Neutrophil (primary cell): ENCODE measurements around the gene RHBG.

Experiments
- H3K27ac ChIP-seq: fragments of 200-600 bp; sonication (generic); 2 replicates; pipeline ENCODE4 v1.5.1; 2016; ENCODE audit warnings: mild to moderate bottlenecking, moderate library complexity
- H3K27me3 ChIP-seq: fragments of 200-600 bp; sonication (generic); 2 replicates; pipeline ENCODE4 v1.6.0; 2016; ENCODE audit warnings: mild to moderate bottlenecking
- H3K36me3 ChIP-seq: fragments of 200-600 bp; sonication (generic); 2 replicates; pipeline ENCODE4 v1.5.1; 2017
- H3K4me1 ChIP-seq, 2 experiments: fragments of 200-600 bp in 1 of 2; sonication (generic) in 1 of 2; 1 replicate in 1 of 2; 2 replicates in 1 of 2; pipeline versions ENCODE4 v1.5.1 to v1.6.1; 2013 to 2016; ENCODE audit warnings: low read depth in 1 of 2, low read length in 1 of 2, mild to moderate bottlenecking in 1 of 2, moderate library complexity in 1 of 2; ENCODE audit not compliant: control insufficient read depth in 1 of 2, insufficient read depth in 1 of 2
- H3K4me3 ChIP-seq, 2 experiments: fragments of 200-600 bp in 1 of 2; sonication (generic) in 1 of 2; 1 replicate in 1 of 2; 2 replicates in 1 of 2; pipeline ENCODE4 v1.5.1; 2013 to 2016; ENCODE audit warnings: low read depth in 1 of 2, low read length in 1 of 2, mild to moderate bottlenecking in 1 of 2, moderate library complexity in 1 of 2
- H3K9me3 ChIP-seq: fragments of 200-600 bp; sonication (generic); 2 replicates; pipeline ENCODE4 v1.5.1; 2016
- TF ChIP-seq, protein P1 (sequence below): fragments of 200-600 bp; sonication (generic); IDR thresholded peaks from 2 replicates; pipeline ENCODE4 v1.5.1; 2016; ENCODE audit warnings: antibody characterized with exemption

Gene RHBG

DNA sequence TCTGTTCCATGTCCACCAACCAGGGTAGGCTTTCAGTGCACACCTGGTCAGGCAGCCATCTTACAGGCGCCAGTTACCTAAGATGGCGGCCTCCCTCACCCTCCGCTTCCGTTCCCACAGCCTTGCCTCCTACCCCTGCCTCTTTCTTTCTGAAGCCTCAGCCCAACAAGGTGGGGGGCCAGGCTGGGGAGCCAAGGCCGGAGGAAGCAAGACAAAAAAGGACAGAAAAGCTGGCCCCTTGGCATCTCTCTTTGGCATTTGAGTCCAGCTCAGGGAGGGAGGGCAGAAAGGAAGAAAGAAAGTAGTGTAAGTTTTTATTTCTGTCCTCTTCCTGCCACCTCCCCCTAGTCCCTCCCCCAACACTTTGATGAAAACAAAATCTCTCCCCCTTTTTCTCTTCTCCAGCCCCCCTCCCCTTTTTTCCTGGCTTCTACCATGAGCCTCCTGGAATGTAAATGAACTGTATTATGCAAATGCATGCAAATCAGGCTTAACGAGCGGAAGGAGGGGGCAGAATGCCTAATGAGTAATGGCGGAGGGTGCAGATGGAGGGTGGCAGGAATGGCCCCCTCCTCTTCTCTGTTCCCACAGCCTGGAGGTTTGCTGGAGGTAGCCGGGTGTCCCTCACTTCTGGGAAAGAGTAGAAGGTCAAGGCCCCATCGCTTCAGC is 43.8 kb downstream of the RHBG start:
- no peaks in the 10 kb centered on the region for H3K36me3 ChIP-seq
- H3K27ac ChIP-seq: no peak overlapping the region
- H3K27me3 ChIP-seq: peaks cover 99% of the 10 kb centered on the region

DNA sequence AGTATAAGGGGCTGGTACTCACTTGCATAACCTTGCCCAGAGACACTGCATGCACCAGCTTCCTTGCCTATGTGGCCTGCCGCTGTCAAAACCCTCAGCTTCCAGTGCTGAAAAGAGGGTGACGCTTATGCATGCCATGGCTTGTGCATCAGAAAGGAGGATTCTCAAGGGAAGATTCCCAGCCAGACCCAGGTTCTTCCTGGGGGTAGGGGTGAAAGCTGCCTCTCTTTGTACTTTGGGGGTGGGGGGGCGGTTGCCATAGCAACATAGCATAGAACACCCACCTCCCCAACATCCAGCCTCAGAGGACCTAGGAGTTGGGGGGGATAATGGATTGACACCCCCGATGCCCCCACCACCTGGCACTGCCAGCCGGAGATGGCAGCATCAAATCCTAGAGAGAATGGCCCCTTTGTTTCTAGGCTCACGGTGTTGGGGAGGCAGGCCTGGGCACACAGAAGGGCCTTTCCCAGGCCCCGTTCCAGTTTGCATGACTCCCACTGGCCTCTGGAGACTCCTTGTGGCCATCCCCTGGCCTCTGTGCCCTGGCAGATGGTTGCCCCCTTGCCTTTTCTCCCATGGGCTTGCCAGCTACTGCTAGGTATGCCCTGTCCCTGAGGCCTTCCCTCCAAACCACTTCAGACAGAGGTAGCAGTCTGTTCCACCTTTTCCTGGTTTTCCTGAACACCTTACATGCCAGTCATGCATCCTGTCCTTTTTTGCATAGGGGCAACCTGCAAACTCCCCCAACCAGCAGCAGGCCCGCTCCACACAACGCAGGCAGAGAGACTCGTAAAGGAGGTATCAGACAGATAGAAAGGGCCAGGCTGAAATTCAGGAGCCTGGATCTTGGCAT is 44.6 kb downstream of the RHBG start:
- H3K27me3 ChIP-seq: peaks cover 99% of the 10 kb centered on the region
- H3K4me1 ChIP-seq: no peaks in the 10 kb centered on the region
- TF ChIP-seq, protein P1, sequence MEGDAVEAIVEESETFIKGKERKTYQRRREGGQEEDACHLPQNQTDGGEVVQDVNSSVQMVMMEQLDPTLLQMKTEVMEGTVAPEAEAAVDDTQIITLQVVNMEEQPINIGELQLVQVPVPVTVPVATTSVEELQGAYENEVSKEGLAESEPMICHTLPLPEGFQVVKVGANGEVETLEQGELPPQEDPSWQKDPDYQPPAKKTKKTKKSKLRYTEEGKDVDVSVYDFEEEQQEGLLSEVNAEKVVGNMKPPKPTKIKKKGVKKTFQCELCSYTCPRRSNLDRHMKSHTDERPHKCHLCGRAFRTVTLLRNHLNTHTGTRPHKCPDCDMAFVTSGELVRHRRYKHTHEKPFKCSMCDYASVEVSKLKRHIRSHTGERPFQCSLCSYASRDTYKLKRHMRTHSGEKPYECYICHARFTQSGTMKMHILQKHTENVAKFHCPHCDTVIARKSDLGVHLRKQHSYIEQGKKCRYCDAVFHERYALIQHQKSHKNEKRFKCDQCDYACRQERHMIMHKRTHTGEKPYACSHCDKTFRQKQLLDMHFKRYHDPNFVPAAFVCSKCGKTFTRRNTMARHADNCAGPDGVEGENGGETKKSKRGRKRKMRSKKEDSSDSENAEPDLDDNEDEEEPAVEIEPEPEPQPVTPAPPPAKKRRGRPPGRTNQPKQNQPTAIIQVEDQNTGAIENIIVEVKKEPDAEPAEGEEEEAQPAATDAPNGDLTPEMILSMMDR: no peak
- no peak overlapping the region for H3K4me3 ChIP-seq
- no peak overlapping the region for H3K27ac ChIP-seq
- H3K36me3 ChIP-seq: no peaks in the 10 kb centered on the region
- H3K9me3 ChIP-seq: no peaks in the 10 kb centered on the region

More for the DNA sequence above, 43.8 kb downstream of the RHBG start:
- H3K4me3 ChIP-seq: no peak overlapping the region
- H3K4me1 ChIP-seq: no peaks in the 10 kb centered on the region
- no peaks in the 10 kb centered on the region for H3K9me3 ChIP-seq
- TF ChIP-seq, protein P1: no peak

DNA sequence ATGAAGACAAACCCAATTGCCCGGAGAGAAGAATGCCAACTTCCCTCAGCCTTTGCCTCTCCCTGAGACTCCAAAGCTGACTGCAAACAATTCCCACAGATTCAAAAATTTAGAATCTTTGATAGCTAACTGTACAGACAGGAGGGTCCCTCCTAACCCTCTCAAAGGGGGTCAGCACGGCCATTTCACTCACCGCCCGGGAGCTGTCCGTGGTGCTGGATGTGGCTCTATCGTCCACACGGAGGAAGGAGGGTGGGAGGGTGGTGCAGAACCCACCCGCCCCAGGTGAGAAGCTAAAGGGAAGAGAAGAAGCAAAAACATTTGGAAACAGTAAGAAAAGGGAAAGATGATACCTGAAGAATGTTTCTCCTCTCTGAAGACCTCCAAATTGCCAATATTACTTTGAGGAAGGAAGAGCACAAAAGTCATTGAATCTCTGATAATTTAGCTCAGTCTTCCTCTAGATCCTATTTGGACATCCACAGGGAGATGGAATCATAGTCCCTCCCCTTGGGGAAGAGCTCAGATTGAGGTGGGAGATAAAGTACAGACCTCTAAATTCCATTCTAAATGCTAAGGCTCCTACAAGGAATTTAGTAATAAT is 45.6 kb downstream of the RHBG start:
- TF ChIP-seq, protein P1: no peak
- peaks cover 99% of the 10 kb centered on the region for H3K27me3 ChIP-seq
- H3K4me1 ChIP-seq: peaks cover 0 to under 1% of the 10 kb centered on the region in 2 experiments
- no peak overlapping the region for H3K27ac ChIP-seq
- no peaks in the 10 kb centered on the region for H3K36me3 ChIP-seq
- no peak overlapping the region for H3K4me3 ChIP-seq
- H3K9me3 ChIP-seq: no peaks in the 10 kb centered on the region

DNA sequence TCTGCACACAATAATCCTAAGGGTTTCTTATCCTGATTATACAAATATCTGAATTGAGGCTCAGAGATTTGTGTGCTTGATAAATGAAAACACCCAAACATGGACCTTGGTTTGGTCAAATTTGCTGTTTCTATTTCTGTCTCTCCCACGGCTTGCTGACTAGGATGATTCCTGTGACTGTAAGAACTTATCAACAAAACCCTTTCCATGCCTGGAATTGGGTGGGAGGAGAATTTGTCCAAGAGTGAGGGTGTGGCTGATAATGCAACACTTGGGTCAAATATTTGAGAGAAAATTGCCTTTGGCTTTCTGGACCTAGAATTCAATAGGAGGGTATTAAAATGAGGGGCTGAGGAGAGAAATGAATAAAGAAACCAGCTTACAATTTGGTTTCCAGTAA is 48.0 kb downstream of the RHBG start:
- H3K36me3 ChIP-seq: no peaks in the 10 kb centered on the region
- no peak overlapping the region for H3K4me3 ChIP-seq
- no peak overlapping the region for H3K27ac ChIP-seq
- peaks cover 24 to 25% of the 10 kb centered on the region in 2 experiments for H3K4me1 ChIP-seq
- H3K27me3 ChIP-seq: peaks cover 100% of the 10 kb centered on the region
- H3K9me3 ChIP-seq: no peaks in the 10 kb centered on the region
- TF ChIP-seq, protein P1: no peak

DNA sequence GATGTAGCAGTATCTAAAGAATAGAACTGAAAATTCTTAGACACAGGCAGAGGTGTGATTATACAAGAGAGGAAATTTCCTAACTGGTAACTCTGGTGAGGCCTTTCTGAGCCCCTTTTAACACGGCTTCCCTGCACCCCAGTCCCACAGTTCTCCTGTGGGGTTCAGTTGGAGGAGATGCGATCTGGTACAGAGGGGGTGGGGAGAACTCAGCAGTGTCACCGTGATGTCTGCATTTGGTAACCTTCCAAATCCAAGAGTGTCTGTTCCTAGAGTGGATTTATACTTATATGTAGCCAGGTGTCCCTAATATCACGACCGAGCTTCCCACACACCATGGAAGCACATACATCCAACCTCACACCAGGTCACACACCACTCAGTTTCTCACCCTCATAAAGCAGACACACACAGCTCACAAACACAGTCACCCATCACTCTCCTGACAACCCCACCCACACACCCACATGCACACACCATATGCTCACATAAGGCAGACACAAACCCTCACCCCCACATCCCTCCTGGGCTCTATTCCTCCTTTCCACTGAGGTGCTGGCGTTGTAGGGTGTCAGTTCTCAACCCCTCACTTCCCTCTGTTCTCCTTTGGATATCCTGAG is 48.5 kb downstream of the RHBG start:
- no peak overlapping the region for H3K4me3 ChIP-seq
- TF ChIP-seq, protein P1: no peak
- no peak overlapping the region for H3K27ac ChIP-seq
- peaks cover 24 to 25% of the 10 kb centered on the region in 2 experiments for H3K4me1 ChIP-seq
- no peaks in the 10 kb centered on the region for H3K9me3 ChIP-seq
- H3K27me3 ChIP-seq: peaks cover 100% of the 10 kb centered on the region
- H3K36me3 ChIP-seq: no peaks in the 10 kb centered on the region
